HG02571 (cell line): ENCODE measurements around the gene OAS3.

Experiments used
- ATAC-seq: cut with Tn5 transposase; IDR thresholded peaks from one replicate; pipeline ENCODE4 v1.9.1; 2021; ENCODE audit warnings: mild to moderate bottlenecking, moderate library complexity; ENCODE audit not compliant: unreplicated experiment

OAS3 gene

DNA sequence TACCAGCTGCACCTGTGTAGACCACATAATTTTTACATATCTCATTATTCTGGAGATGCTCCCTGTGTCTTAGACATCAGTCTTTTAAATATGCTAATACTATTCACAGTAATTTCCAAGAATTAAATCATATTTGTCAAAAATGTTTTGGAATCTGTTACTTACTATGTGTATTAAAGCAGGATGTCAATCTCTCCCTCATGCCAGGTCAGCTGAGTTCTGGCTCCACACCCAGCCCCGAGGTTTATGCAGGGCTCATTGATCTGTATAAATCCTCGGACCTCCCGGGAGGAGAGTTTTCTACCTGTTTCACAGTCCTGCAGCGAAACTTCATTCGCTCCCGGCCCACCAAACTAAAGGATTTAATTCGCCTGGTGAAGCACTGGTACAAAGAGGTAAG, 67.9 kb downstream of the OAS3 start:
- ATAC-seq, result no peak

DNA sequence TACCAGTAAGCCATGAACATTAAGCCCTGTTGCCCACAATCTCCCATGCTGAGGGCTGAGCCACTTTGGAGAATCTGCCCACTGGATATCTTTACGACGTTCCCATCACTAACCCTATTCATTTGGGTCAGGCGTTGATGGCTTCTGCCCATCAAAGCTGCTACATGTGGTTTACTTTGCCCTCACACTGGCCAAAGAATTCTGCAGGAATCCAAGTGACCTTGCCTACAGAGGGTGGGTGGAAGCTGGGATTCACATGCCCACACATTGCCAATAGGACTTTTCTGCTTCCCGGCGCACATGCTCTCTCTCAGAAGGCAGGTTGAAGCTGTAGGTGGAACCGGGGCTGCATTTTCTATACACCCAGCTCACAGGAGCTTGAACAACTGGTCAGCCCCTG, 68.4 kb downstream of the OAS3 start:
- no peak for ATAC-seq

DNA sequence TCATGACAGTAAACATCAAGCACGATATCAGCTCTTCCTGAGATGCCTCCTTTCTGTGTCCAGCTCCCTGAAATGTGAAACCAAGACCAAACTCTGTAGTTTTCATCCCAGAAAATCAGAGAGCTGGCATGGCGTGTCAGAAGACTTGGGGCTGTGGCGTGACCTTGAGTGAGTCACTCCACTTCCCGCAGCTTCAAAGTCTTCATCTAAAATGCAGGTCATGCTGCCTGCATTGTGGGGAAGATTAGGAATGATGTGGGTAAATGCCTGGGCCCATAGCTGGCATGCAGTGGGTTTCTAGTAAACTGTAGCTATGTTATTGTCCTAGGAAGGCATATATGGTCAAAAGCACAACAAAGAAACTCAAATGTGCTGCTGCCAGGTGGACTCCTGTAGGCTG, 68.9 kb downstream of the OAS3 start:
- no peak for ATAC-seq

DNA sequence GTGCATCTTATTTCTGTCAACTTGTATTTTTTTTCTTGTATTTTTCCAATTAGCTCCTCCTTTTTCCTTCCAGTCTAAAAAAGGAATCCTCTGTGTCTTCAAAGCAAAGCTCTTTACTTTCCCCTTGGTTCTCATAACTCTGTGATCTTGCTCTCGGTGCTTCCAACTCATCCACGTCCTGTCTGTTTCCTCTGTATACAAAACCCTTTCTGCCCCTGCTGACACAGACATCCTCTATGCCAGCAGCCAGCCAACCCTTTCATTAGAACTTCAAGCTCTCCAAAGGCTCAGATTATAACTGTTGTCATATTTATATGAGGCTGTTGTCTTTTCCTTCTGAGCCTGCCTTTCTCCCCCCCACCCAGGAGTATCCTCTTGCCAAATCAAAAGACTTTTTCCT, 72.4 kb downstream of the OAS3 start:
- no peak for ATAC-seq

DNA sequence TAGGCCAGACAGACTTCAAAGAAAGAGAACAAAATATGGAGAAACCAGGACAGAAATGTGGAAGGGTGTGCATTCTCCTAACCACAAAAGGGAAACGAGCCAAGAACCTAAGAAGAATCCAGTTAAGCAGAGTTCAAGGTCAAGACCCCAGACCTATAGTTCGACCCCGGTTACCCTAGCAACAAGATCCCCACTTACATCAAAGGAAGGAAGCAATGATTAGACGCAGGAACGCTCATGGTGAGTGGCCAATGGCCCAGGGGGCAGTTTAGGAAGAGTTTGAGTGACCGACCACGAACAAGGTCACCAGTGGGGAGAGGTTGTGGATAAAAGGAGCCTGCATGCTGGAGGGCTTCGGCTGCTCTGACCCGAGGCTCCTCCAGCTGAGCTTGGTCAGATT, 76.3 kb downstream of the OAS3 start:
- ATAC-seq, result no peak

DNA sequence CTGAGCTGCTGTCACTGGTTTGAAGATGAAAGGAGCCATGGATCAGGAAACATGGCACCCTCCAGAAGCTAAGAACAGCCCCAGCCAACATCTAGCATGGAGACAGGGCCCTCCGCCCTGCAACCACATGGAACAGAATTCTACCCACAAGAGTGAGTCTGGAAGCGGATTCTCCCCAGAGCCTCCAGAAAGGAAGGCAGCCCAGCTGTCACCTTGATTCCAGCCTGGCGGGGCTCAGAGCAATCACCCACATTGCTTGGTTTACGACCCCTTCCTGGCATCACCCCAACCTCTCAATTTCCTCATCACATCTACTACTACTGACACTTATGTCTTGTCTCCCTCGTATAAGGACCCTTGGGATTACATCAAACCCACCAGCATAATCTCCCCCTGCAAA, 78.5 kb downstream of the OAS3 start:
- ATAC-seq, result no peak

DNA sequence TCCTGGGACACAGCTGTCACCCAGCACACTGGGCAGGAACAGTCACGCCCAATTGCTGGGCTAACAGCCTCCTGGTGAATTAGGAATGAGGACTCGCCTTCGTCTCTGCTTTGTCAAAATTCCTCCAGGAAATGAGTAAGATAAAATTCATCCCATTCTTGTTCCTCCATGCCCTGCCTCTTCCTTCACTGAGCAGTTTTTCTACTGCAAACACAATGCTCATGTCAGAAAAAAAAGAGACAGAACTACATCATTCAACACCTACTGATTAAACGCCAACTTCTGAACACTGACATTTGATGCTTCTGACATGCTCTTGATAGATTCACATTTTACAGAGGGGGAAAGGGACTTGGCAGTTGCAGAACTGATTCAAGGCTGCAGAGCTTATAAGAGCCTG, 80.8 kb downstream of the OAS3 start:
- no peak for ATAC-seq

DNA sequence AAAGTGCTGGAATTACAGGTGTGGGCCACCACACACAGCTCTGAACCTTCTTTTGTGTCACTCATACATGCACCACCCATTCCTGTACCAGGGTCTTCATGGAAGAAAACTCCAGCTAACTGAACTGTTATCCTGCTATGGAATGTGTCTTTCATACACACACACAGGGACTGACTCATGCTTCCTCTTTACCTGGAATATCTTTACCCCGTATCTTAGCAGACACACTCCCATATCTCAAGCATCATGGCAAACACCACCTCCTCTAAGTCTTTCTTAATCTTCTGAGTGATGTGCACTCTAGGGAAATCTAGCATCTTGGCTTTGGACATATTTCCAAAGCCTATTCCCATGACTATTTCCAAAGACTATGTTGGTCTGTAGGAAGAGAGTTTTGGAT, 83.2 kb downstream of the OAS3 start:
- ATAC-seq, result no peak
